IPS DF 6.9 (cell line): Measurements from ENCODE around the gene FGF12.

Experiments used
- DNase-seq: peaks from one replicate; pipeline ENCODE4 v3.0.0-alpha.2; 2013; ENCODE audit warnings: low read depth, low spot score
- H3K27ac ChIP-seq: one replicate; pipeline ENCODE4 v1.5.1; 2013; ENCODE audit warnings: low read length, control low read depth
- H3K27me3 ChIP-seq: 2 replicates; pipeline ENCODE4 v1.6.1; 2013; ENCODE audit warnings: mild to moderate bottlenecking, low read length; ENCODE audit not compliant: control insufficient read depth, insufficient read depth
- H3K36me3 ChIP-seq: 2 replicates; pipeline ENCODE4 v1.6.1; 2013; ENCODE audit warnings: low read length; ENCODE audit not compliant: control insufficient read depth, insufficient read depth
- H3K4me1 ChIP-seq: 2 replicates; pipeline ENCODE4 v1.6.1; 2013; ENCODE audit warnings: low read length; ENCODE audit not compliant: control insufficient read depth, insufficient read depth
- H3K4me3 ChIP-seq: 2 replicates; pipeline ENCODE4 v1.5.1; 2013; ENCODE audit warnings: mild to moderate bottlenecking, low read length
- H3K9me3 ChIP-seq: 2 replicates; pipeline ENCODE4 v1.6.1; 2013; ENCODE audit warnings: low read length, inconsistent platforms; ENCODE audit not compliant: control insufficient read depth, insufficient read depth
- WGBS: extraction: QIAGEN DNeasy Blood & Tissue Kit; methylation state at CpG from one replicate; pipeline ENCODE4 v1.1.7; 2013; ENCODE audit warnings: mixed read lengths, missing lambda C conversion rate; ENCODE audit not compliant: insufficient read length, insufficient coverage; 5-methylcytosine and 5-hydroxymethylcytosine counted together

The FGF12 gene

DNA sequence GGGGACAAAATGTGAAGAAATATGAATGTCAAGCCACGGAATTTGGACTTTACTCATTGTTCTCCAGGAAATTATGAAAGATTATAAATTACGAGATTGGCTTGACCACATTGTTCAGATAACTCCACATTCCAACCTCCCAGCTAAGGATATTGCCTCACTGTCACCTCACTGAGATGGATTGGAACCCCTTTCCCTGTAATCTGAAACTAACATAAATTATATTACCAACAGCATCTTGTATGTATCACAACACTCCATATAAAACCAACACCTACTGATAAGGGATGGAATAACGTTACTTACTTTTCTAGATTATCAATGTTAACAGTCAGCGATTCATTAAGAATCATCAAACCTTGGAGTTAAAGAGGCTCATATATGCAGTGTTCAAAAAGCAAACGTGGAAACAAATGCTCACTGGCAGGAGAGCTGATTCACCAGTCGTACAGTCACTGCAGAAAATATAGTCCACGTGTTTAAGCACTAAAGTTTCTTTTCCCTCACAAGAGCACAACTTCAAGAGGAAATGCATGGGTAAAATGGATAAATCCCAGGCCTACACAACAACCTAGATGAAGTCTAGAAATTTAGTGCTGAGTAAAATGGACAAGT, 451.5 kb downstream of the FGF12 start:
- Histone ChIP-seq H3K27ac (no peak overlapping the region), H3K4me3 (no peak overlapping the region), H3K36me3 (no peaks in the 10 kb centered on the region), H3K4me1 (no peaks in the 10 kb centered on the region; the same call in 1 of the 2 replicates), H3K27me3 (no peaks in the 10 kb centered on the region), H3K9me3 (no peaks in the 10 kb centered on the region)
- DNase-seq, result no peak
- no CpG with 5 or more reads among the region's 7 CpGs for WGBS

DNA sequence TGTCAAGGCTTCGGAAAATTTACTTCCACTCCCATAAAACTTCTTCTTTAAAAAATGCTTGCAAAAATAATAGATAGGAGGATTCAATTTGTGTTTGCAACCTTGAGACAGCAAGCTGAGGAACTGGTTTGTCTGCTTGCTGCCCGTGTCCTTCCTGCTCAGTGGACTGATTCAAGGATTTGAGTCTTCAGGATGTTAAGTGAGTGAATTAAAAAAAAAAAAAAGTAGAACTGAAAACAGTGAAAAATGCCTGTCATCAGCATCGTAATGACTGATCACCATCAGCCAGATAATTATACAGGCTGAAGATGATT, 453.7 kb downstream of the FGF12 start:
- Histone ChIP-seq H3K4me1 (no peaks in the 10 kb centered on the region; the same call in 1 of the 2 replicates), H3K4me3 (no peak overlapping the region), H3K27me3 (no peaks in the 10 kb centered on the region), H3K9me3 (no peaks in the 10 kb centered on the region), H3K27ac (no peak overlapping the region), H3K36me3 (no peaks in the 10 kb centered on the region)
- no CpG with 5 or more reads among the region's 3 CpGs for WGBS
- DNase-seq, result no peak

DNA sequence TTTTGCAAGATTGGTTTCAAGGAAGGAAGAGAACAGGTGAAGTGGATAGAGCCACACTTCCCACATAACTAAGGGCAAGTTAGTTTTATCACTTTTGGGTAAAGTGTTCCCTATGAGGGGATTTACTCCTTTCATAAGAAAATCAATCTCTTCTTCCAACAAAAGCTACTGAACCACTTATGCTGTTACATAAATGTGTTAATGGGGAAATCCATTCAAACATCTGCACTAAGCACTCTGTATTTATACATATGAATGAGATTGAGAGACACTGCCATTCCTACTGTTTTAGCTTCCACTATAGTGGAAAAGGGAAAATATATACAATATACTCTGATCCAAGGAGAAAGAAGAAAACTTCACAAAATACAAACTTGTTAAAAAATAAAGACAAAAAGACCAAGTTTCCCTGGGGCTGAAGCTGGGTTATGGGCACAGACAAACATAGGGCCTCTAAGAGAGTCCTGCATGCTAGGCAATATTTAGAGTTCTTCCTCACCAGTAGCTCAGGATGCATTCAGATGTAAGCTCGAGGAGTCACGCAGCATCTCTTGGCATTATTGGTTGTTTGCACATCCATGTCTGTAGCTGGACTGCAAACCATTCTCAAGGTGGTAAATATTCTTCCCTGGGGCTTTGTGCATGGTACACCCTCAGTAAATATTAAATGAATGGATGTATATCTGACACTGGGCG, 454.2 kb downstream of the FGF12 start:
- WGBS, result no CpG with 5 or more reads among the region's 3 CpGs
- no peaks in the 10 kb centered on the region for H3K27me3 ChIP-seq
- no peak overlapping the region for H3K27ac ChIP-seq

DNA sequence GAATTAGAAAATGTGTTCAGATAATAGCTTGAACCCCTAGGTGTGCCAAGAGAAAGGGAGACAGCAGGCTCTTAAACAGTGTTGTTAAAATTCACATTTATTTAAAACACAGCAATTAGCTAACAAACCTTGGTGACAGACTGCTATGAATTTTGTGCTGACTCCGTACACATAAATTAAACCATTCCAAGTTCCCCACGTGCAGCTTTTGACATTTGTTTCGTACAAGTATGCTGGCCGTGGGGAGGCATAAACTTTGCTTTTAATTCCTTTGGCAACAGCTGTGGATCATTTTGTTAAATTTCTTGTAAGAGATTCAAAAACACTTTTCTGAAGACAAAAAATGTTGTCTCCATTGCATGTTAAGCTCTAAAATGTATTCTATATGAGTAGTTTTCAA, 465.3 kb downstream of the FGF12 start:
- no peaks in the 10 kb centered on the region for H3K4me1 ChIP-seq
- DNase-seq, result no peak
- no peaks in the 10 kb centered on the region for H3K27me3 ChIP-seq
- no peak overlapping the region for H3K27ac ChIP-seq
- no peaks in the 10 kb centered on the region for H3K36me3 ChIP-seq
- no CpG with 5 or more reads among the region's 4 CpGs for WGBS
- no peaks in the 10 kb centered on the region for H3K9me3 ChIP-seq
- H3K4me3 ChIP-seq, result no peak overlapping the region

More for the DNA sequence above, 454.2 kb downstream of the FGF12 start:
- H3K4me3 ChIP-seq, result no peak overlapping the region
- no peaks in the 10 kb centered on the region; the same call in 1 of the 2 replicates for H3K4me1 ChIP-seq
- no peaks in the 10 kb centered on the region for H3K36me3 ChIP-seq
- no peaks in the 10 kb centered on the region for H3K9me3 ChIP-seq
- no peak for DNase-seq

DNA sequence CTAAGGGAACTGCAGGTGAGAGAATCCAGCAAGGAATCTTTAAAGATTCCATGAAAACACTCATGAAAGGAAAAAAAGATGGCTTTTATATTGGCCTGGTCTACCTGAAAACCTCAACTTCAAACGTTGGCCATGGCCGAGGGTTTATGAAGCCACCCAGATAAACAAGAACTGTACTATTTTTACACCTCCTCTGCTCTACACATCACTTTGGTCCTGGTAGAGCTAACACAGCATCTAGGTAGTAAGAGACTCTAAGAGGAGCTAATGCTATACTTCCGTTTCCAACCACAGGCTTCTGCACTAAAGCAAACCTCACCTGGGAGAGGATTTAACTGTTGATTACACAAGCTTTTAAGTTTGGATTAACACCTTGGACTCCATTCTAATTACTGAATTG, 466.2 kb downstream of the FGF12 start:
- H3K27ac ChIP-seq, result no peak overlapping the region
- H3K9me3 ChIP-seq, result no peaks in the 10 kb centered on the region
- no peaks in the 10 kb centered on the region for H3K27me3 ChIP-seq
- H3K4me1 ChIP-seq, result no peaks in the 10 kb centered on the region
- no peak for DNase-seq
- H3K4me3 ChIP-seq, result no peak overlapping the region
- WGBS, result no CpG with 5 or more reads among the region's 3 CpGs
- no peaks in the 10 kb centered on the region for H3K36me3 ChIP-seq

DNA sequence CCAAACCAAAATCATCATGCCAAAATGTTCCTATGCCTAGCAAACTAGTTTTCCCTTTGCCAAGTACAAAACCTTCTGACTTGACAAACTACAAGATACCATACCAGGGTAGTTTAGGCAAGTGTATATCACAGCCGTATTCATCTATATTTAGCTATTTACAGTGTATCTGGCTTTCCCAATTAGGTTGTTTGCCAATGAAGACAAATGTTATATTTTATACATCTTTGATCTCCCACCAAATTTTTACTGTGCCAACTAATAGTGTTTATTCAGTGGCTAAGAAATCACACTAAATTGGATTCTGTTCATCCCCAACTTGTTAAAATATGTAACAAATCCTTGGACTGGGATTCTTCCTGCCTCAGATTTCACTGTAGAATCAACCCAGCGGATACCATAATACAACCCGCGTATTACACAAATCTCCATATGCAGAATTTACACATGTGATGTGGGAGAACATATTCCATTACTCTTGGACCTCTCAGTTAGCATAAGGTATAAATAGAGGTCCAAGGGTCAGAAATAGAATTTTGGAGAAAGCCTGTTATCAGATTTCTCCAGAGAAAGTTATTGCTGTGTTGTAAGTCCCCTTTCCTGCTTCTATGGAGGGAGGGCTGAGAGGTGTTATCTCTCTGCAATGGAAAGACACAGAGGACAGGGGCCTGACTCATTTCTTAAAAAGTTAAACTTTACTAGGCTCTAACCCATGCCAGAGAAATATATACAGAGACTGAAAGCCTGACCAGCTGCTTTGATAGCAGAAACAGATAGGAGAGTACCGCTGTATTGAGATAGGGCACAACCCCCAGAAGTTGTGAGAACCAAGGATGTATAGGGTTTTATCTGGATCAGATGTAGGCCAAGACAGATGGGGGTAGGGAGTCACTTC, 467.0 kb downstream of the FGF12 start:
- WGBS, result no CpG with 5 or more reads among the region's 5 CpGs
- no peak for DNase-seq

DNA sequence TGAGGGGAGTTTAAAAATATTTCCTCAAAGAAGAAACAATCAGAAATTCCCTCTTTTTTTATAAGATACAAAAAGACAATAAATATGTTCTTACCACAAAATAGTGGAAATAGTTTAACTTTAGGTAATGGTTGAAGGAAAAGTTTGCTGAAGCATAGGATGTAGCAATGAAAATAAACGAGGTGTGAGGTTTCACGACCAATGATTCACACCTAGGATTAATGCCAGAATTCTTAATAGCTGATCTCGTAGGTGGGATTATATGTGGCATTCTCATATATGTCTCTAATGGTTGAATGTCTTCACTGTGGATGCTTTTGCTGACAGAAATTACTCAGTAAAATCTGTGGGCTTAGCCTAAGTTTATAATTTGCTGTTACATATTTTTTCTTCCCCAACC, 467.7 kb downstream of the FGF12 start:
- Histone ChIP-seq H3K27ac (no peak overlapping the region), H3K9me3 (no peaks in the 10 kb centered on the region), H3K27me3 (no peaks in the 10 kb centered on the region), H3K36me3 (no peaks in the 10 kb centered on the region), H3K4me3 (no peak overlapping the region), H3K4me1 (no peaks in the 10 kb centered on the region)
- WGBS, result no CpG with 5 or more reads among the region's 3 CpGs
- DNase-seq, result no peak

More for the DNA sequence above, 467.0 kb downstream of the FGF12 start:
- H3K27ac ChIP-seq, result no peak overlapping the region
- H3K4me1 ChIP-seq, result no peaks in the 10 kb centered on the region
- no peaks in the 10 kb centered on the region for H3K36me3 ChIP-seq
- H3K27me3 ChIP-seq, result no peaks in the 10 kb centered on the region
- H3K4me3 ChIP-seq, result no peak overlapping the region
- no peaks in the 10 kb centered on the region for H3K9me3 ChIP-seq

DNA sequence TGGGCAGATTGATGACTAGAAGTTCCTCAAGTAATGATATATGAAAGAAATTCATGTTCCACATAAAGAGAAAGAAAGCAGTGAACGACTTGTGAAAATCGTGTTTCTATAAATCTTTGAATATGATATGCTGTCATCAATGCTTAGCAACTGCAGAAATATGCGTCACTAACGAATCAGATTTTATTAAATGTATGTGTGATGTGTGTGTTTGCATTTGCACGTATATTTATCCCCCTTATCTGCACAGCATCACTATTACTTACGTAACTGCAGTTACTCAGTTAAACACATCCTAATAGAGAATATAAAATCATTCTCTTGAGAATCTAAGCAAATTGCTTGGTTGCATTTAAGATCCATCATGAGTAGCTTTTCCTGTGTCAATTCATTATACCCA, 468.6 kb downstream of the FGF12 start:
- Histone ChIP-seq H3K27ac (no peak overlapping the region), H3K27me3 (no peaks in the 10 kb centered on the region), H3K4me1 (no peaks in the 10 kb centered on the region), H3K36me3 (no peaks in the 10 kb centered on the region), H3K9me3 (no peaks in the 10 kb centered on the region), H3K4me3 (no peak overlapping the region)
- DNase-seq, result no peak
- WGBS, result no CpG with 5 or more reads among the region's 6 CpGs

DNA sequence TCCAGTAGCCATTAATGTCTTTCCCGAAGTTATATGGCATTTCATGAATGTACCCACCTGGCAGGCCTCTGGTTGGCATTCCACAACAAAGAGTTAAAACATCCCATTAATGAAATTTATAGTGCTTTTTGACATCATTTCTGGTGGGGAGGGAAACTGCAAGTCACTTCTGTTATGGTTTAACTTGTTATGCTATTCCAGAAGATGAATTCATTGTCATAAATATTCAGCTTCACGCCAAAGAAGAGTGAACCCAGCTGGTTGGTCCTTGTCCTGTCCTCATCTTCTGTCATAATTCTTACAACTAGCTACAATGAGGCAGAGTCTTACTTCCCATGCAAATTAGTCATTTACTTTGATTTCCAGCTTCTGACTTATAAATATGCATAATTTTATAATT, 471.5 kb downstream of the FGF12 start:
- Histone ChIP-seq H3K27me3 (no peaks in the 10 kb centered on the region), H3K4me1 (no peaks in the 10 kb centered on the region), H3K9me3 (no peaks in the 10 kb centered on the region), H3K36me3 (no peaks in the 10 kb centered on the region), H3K4me3 (no peak overlapping the region), H3K27ac (no peak overlapping the region)
- DNase-seq, result no peak
- WGBS, result no CpG with 5 or more reads among the region's 2 CpGs

DNA sequence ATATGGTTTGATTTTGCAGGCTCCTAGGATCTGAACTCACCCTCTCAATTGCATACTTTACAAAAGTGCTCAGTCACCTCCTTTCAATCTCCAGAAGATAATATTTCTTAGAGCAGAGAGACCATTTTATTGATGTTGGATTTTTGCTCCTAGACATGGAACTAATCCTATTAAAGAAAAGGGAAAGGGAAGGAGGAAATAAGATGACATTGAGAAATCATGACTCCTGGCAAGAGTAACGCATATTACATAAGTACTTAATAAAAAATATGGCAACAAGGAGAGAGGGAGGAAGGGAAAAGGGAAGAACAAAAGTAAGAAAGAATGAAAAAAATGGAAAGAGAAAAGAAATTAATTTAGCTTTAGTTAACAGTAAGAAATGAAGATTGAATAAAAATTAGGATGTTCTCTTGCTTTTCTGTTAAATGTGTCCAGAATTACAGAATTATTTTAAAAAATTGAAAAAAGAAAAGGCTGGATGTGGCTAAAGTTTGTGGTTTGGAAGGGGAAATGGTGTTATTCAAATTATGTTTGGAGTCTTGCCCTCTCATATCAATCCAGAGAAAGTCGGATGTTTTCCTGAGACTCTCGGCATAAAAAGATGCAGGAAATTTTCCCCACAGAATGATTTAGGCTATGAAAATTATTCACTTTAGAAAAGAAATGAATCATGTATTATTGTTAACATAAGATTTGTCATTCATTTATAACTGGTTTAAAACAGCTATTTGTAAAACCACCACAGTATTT, 474.0 kb downstream of the FGF12 start:
- Histone ChIP-seq H3K27me3 (no peaks in the 10 kb centered on the region), H3K9me3 (no peaks in the 10 kb centered on the region), H3K4me3 (no peak overlapping the region), H3K27ac (no peak overlapping the region), H3K4me1 (peaks cover 2% of the 10 kb centered on the region; the same call in 1 of the 2 replicates), H3K36me3 (no peaks in the 10 kb centered on the region)
- WGBS, result no CpG with 5 or more reads among the region's 3 CpGs
- DNase-seq, result no peak
